ENCODE data around the gene COLGALT1.

Gene COLGALT1

DNA sequence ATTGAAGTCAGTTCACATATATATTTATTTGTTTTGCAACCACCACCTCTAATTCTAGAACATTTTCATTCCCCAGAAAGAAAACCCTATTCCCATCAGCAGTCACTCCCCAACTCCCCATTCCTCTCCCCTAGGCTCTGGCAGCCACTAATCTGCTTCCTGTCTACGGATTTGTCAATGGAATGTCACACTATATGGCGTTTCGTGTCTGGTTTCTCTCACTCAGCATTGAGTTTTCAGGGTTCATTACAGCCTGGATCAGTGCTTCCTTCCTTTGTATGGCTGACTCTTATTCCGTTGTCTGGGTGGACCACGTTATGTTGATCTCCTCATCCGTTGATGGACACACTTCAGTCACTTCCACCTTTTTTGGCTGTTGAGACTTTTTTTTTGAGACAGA lies 9.3 kb downstream of the COLGALT1 start:
- TF ChIP-seq GATA2 (IDR thresholded peaks at IDR 0.05; ENCODE audit: low read depth, low read length): no peak
- no peak for TF ChIP-seq GATA3 (IDR thresholded peaks at IDR 0.05; ENCODE audit: low read depth, low read length)

- no peak for TF ChIP-seq GATA3 (IDR thresholded peaks at IDR 0.05; ENCODE audit: low read depth, low read length)
- no peak for TF ChIP-seq GATA2 (IDR thresholded peaks at IDR 0.05; ENCODE audit: low read depth, low read length)
Measured at GRCh38 chr19:17565611-17566010, 10.2 kb downstream of the COLGALT1 start.

GRCh38 chr19:17567940-17568339 lies 12.5 kb downstream of the COLGALT1 start:
- TF ChIP-seq GATA3 (IDR thresholded peaks at IDR 0.05; ENCODE audit: low read depth, low read length) (no peak), GATA2 (IDR thresholded peaks at IDR 0.05; ENCODE audit: low read depth, low read length) (no peak)

DNA sequence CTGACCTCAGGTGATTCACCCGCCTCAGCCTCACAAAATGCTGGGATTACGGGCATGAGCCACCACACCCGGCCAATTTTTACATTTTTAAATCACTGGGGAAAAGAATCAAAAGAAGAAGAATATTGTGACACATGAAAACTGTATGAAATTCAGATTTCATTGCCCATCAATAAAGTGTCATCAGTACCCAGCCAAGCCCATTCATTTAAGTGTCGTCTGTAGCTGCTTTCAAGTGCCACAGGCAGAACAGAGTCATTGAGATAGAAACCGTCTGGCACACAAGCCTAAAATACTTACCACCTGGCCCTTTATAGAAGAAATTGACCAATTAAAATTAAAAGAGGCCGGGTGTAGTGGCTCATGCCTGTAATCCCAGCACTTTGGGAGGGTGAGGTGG lies 15.3 kb downstream of the COLGALT1 start:
- TF ChIP-seq GATA2 (IDR thresholded peaks at IDR 0.05; ENCODE audit: low read depth, low read length) (no peak), GATA3 (IDR thresholded peaks at IDR 0.05; ENCODE audit: low read depth, low read length) (no peak)

- no peak for TF ChIP-seq GATA3 (IDR thresholded peaks at IDR 0.05; ENCODE audit: low read depth, low read length)
- TF ChIP-seq GATA2 (IDR thresholded peaks at IDR 0.05; ENCODE audit: low read depth, low read length): no peak
Measured at GRCh38 chr19:17572638-17573037, 17.2 kb downstream of the COLGALT1 start.

- no peak for TF ChIP-seq GATA2 (IDR thresholded peaks at IDR 0.05; ENCODE audit: low read depth, low read length)
- no peak for TF ChIP-seq GATA3 (IDR thresholded peaks at IDR 0.05; ENCODE audit: low read depth, low read length)
Measured at GRCh38 chr19:17575871-17576757, 20.7 kb downstream of the COLGALT1 start.

- no peak for TF ChIP-seq GATA3 (IDR thresholded peaks at IDR 0.05; ENCODE audit: low read depth, low read length)
- no peak for TF ChIP-seq GATA2 (IDR thresholded peaks at IDR 0.05; ENCODE audit: low read depth, low read length)
Measured at GRCh38 chr19:17576758-17577456, 21.5 kb downstream of the COLGALT1 start.

- TF ChIP-seq GATA3 (IDR thresholded peaks at IDR 0.05; ENCODE audit: low read depth, low read length) (no peak), GATA2 (IDR thresholded peaks at IDR 0.05; ENCODE audit: low read depth, low read length) (no peak; the same call in 1 of the 2 replicates)
Measured at GRCh38 chr19:17577457-17578097, 22.1 kb downstream of the COLGALT1 start.

GRCh38 chr19:17579661-17580244 lies 24.3 kb downstream of the COLGALT1 start:
- TF ChIP-seq GATA3 (IDR thresholded peaks at IDR 0.05; ENCODE audit: low read depth, low read length) (no peak), GATA2 (IDR thresholded peaks at IDR 0.05; ENCODE audit: low read depth, low read length) (no peak)

DNA sequence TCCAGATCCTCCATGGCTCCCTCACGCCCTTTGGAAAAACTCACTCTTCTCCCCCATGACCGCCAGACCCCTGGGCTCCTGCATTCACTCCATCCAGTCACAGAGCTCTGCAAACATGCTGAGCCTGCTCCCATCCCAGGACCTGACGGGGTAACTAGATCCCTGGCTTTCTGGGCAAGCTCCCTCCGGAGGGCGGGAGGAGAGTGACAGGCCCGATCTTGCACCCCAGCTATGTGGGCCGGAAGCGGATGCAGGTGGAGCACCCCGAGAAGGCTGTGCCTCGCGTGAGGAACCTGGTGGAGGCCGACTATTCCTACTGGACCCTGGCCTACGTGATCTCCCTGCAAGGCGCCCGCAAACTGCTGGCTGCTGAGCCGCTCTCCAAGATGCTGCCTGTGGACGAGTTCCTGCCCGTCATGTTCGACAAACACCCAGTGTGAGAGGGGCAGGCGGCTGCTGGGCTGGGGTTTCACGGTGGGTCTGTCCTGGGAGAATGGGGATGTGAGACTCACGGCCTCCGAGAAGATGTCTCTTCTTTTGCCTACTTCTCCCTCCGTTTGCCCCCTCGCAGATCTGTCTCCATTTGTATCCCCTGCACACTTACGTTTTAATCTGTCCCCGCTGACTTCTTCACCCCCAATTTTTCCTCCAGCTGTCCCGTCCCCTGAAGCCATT lies 25.2 kb downstream of the COLGALT1 start:
- no peak for TF ChIP-seq GATA2 (IDR thresholded peaks at IDR 0.05; ENCODE audit: low read depth, low read length)
- TF ChIP-seq GATA3 (IDR thresholded peaks at IDR 0.05; ENCODE audit: low read depth, low read length): no peak

DNA sequence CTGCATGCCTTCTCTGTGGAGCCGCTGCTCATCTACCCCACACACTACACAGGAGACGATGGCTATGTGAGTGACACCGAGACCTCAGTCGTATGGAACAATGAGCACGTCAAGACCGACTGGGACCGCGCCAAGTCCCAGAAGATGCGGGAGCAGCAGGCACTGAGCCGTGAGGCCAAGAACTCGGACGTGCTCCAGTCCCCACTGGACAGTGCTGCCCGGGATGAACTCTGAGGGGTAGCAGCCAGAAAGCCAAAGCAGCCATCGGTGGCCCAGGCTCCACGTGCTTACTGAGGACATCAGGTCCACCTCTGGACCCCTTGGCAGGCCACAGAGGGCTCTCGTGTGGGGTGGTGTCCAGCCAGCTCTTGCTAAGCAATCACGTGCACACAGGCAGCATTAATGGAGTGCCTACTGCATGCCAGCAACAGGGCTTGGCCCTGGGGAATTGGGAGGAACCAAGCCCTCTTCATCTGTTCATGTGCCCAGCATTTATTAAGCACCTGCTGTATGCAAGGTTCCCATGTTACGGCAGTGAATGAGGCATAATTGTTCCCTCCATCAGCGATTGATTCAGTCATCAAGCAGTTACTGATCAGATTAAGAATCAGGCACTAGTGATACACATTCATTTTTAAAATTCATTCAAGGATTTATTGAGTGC lies 25.9 kb downstream of the COLGALT1 start:
- no peak for TF ChIP-seq GATA3 (IDR thresholded peaks at IDR 0.05; ENCODE audit: low read depth, low read length)
- TF ChIP-seq GATA2 (IDR thresholded peaks at IDR 0.05; ENCODE audit: low read depth, low read length): no peak

DNA sequence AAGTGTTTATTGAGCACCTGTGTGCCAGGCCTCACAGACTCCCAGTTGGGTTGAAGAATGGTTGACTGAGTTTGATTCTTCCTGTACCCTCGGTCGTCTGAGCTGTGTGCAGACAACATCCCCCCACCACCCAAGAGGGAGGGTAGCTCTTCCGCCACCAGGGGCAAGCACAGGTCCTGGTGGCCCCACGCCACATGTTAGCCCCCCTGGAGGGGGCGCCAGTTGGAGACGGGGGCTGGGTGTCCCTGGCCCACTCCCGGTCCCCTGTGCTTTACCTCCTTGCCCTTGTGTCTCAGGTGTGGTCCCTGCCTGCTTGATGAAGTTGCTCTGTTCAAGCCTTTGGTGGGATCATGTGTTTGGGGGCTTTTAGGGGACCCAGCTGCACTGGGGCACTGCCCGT lies 27.2 kb downstream of the COLGALT1 start:
- TF ChIP-seq GATA3 (IDR thresholded peaks at IDR 0.05; ENCODE audit: low read depth, low read length) (no peak), GATA2 (IDR thresholded peaks at IDR 0.05; ENCODE audit: low read depth, low read length) (no peak)

GRCh38 chr19:17584132-17584531 lies 28.7 kb downstream of the COLGALT1 start:
- TF ChIP-seq GATA2 (IDR thresholded peaks at IDR 0.05; ENCODE audit: low read depth, low read length): no peak
- TF ChIP-seq GATA3 (IDR thresholded peaks at IDR 0.05; ENCODE audit: low read depth, low read length): no peak
